ENCODE data around the gene CHIA. TPM values are rescaled to one million over a fixed set of nuclear protein-coding genes. Genes with fewer than 3 reads are reported as not detected.

CHIA gene
- total RNA-seq, 2 donors from 2014 or later = not detected

DNA sequence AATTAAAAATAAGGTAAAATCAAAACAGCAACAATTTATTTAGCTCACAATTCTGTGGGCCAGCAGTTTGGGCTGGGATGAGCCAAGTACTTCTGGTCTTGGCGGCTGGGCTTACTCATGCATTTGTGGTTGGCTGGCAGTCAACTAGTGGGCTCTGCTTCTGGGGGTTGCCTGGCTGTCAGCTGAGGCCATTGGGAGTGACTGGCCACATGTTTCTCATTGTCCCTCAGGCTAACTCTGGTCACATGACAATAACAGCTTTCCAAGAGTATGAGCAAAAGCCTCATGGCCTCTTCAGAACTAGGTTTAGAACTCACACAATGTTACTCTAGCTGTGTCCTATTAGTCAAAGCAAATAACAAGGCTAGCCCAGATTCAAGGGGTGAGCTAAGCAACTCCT, 15.6 kb upstream of the CHIA start:
- Histone ChIP-seq H3K27ac (no peak overlapping the region), H3K27me3 (replicated peaks; ENCODE audit: insufficient read depth) (peaks cover 3% of the 10 kb centered on the region), H3K36me3 (no peaks in the 10 kb centered on the region), H3K4me1 (ENCODE audit: control insufficient read depth in 1 of 2, low read depth in 2 of 2) (no peaks in the 10 kb centered on the region), H3K4me3 (no peak overlapping the region), H3K9me3 (no peaks in the 10 kb centered on the region)
- TF ChIP-seq, protein P1, sequence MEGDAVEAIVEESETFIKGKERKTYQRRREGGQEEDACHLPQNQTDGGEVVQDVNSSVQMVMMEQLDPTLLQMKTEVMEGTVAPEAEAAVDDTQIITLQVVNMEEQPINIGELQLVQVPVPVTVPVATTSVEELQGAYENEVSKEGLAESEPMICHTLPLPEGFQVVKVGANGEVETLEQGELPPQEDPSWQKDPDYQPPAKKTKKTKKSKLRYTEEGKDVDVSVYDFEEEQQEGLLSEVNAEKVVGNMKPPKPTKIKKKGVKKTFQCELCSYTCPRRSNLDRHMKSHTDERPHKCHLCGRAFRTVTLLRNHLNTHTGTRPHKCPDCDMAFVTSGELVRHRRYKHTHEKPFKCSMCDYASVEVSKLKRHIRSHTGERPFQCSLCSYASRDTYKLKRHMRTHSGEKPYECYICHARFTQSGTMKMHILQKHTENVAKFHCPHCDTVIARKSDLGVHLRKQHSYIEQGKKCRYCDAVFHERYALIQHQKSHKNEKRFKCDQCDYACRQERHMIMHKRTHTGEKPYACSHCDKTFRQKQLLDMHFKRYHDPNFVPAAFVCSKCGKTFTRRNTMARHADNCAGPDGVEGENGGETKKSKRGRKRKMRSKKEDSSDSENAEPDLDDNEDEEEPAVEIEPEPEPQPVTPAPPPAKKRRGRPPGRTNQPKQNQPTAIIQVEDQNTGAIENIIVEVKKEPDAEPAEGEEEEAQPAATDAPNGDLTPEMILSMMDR (IDR thresholded peaks at IDR 0.05) = no peak
- ATAC-seq (ENCODE audit: insufficient number of reproducible peaks, low FRiP score, low read depth) = no peak
- no peak for DNase-seq (ENCODE audit: low spot score)

DNA sequence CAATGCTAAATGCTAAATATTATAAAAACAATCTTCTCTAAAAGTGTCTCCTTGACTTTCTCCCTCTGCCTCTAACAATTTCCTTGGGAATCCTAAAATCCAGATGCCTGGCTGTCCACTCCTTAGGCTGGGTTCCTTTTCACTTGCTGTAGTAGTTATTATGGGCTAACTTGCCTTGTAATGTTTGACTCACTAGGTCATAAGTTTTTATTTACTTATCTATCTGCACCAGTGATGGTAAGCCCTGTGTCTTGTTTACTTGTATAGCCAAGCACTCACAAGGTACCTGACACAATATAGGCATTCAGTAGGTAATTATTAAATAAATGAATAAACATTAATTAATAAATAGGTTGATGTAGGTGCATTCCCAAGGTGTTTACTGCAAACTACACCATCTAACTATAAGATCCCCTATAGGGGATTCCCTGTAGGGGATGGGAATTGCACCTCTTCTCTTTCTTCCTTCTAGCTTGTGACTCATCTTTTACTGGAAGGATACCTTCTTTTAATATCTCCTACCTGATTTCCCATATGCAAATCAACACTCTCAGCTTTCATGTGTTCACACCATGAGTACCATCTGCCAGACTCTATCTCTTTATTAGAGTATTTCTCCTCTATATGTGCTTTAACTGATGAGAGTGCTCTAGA, 14.7 kb upstream of the CHIA start:
- Histone ChIP-seq H3K4me3 (no peak overlapping the region), H3K27ac (no peak overlapping the region), H3K36me3 (no peaks in the 10 kb centered on the region), H3K27me3 (replicated peaks; ENCODE audit: insufficient read depth) (peaks cover under 1% of the 10 kb centered on the region), H3K4me1 (ENCODE audit: control insufficient read depth in 1 of 2, low read depth in 2 of 2) (no peaks in the 10 kb centered on the region), H3K9me3 (no peaks in the 10 kb centered on the region)
- ATAC-seq (ENCODE audit: insufficient number of reproducible peaks, low FRiP score, low read depth) (no peak), DNase-seq (ENCODE audit: low spot score) (no peak)
- TF ChIP-seq, protein P1 (IDR thresholded peaks at IDR 0.05) = no peak

GRCh38 chr1:111279144-111279543, 11.5 kb upstream of the CHIA start:
- Histone ChIP-seq H3K4me3 (no peak overlapping the region), H3K27ac (no peak overlapping the region), H3K9me3 (no peaks in the 10 kb centered on the region), H3K36me3 (no peaks in the 10 kb centered on the region), H3K4me1 (ENCODE audit: control insufficient read depth in 1 of 2, low read depth in 2 of 2) (no peaks in the 10 kb centered on the region), H3K27me3 (replicated peaks; ENCODE audit: insufficient read depth) (no peaks in the 10 kb centered on the region)
- ATAC-seq (ENCODE audit: insufficient number of reproducible peaks, low FRiP score, low read depth) (no peak), DNase-seq (ENCODE audit: low spot score) (no peak)
- TF ChIP-seq, protein P1 (IDR thresholded peaks at IDR 0.05) = no peak

DNA sequence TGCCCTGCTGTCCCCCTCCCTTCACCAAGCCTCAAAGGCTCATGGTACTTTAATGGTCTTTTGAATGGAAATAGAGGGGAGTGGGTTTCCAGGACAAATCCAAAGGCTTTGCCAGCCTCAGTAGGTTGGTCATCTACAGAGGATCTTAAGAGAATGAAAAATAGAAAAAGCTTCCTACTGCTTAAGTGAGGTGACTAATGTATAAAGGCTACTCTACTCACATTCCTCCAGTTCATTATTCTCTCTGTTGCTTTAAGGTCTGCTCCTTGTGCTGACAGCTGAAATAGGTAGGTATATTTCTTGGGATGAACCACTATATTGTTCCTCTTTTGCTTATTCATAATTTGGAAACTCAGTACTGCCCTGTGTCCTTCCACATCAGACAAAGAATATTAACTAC, 10.4 kb upstream of the CHIA start:
- Histone ChIP-seq H3K9me3 (no peaks in the 10 kb centered on the region), H3K27me3 (replicated peaks; ENCODE audit: insufficient read depth) (no peaks in the 10 kb centered on the region), H3K4me3 (no peak overlapping the region), H3K4me1 (ENCODE audit: control insufficient read depth in 1 of 2, low read depth in 2 of 2) (no peaks in the 10 kb centered on the region), H3K36me3 (no peaks in the 10 kb centered on the region), H3K27ac (no peak overlapping the region)
- DNase-seq (ENCODE audit: low spot score) (no peak), ATAC-seq (ENCODE audit: insufficient number of reproducible peaks, low FRiP score, low read depth) (no peak)
- TF ChIP-seq, protein P1 (IDR thresholded peaks at IDR 0.05) = no peak

DNA sequence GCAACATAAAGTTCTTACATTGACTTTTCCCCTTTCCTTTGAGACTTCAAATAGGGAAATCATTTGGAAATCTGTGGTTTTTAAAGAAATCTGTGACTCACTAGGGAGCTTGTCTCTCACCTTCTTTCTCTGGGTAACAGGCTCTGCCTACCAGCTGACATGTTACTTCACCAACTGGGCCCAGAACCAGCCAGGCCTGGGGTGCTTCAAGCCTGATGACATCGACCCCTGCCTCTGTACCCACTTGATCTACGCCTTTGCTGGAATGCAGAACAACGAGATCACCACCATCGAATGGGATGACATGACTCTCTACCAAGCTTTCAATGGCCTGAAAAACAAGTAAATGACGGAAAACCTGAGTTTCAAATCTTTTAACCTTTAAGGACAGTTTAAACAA, 9.2 kb upstream of the CHIA start:
- Histone ChIP-seq H3K4me1 (ENCODE audit: control insufficient read depth in 1 of 2, low read depth in 2 of 2) (no peaks in the 10 kb centered on the region), H3K27me3 (replicated peaks; ENCODE audit: insufficient read depth) (no peaks in the 10 kb centered on the region), H3K27ac (no peak overlapping the region), H3K9me3 (no peaks in the 10 kb centered on the region), H3K36me3 (no peaks in the 10 kb centered on the region), H3K4me3 (no peak overlapping the region)
- no peak for ATAC-seq (ENCODE audit: insufficient number of reproducible peaks, low FRiP score, low read depth)
- TF ChIP-seq, protein P1 (IDR thresholded peaks at IDR 0.05) = no peak
- no peak for DNase-seq (ENCODE audit: low spot score)

Data from thoracic aorta (tissue), 2 donors.